ENCODE results near the gene PIGW. TPM values are rescaled to one million over a fixed set of nuclear protein-coding genes. Genes with fewer than 3 reads are reported as not detected.

PIGW gene, protein sequence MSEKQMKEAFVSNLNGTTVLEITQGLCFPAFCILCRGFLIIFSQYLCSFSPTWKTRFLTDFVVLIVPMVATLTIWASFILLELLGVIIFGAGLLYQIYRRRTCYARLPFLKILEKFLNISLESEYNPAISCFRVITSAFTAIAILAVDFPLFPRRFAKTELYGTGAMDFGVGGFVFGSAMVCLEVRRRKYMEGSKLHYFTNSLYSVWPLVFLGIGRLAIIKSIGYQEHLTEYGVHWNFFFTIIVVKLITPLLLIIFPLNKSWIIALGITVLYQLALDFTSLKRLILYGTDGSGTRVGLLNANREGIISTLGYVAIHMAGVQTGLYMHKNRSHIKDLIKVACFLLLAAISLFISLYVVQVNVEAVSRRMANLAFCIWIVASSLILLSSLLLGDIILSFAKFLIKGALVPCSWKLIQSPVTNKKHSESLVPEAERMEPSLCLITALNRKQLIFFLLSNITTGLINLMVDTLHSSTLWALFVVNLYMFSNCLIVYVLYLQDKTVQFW
- total RNA-seq = 5.8 and 6.4 TPM in 2 replicates

DNA sequence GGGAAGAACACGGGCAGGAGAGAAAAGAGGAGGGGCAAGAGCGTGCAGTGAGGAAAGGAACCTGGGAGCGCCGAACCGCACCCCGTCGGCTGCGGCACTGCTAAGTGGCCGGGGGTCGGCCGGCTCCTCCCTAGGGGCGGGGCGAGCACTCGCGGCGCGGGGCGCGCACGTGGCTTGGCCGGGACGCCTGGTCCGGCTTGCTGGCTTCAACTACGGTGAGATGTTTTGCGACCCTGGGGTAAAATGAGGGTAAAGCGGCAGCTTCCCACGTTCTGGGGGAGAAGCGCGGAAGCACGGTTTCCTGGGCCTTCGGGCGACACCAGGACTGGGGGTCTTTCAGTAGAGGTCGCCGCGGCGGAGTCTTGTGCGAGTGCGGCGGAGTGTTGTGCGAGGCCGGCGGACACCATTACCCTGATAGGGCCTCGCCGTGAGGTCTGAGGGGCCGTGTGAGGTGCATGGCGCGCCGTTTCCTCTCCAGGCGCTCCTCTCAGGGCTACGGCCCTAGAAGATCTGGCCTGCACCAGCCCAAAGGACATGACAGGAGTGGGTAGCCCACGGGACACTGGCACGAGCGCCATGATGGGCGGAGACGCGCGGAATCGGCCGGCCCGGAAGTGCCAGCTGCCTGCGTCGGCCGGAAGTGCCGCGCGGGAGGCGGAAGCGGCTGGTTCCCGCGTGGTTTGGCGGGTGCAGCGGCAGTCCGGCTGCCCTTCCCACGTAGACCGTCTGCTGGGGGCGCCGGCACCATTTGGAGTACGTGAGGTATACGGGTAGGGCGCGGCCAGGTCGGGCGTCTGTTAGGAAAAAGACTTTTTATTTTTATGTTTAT lies at the start of gene PIGW, which contains the start of gene MYO19:
Gene PIGW, plus strand, starts transcription at position 148 of the 829 bp plus-strand sequence. CDS start 2,115 bp downstream, outside the sequence.
Gene MYO19, minus strand, starts transcription at position 29 of the 829 bp plus-strand sequence. CDS start 2,330 bp downstream, outside the sequence.

DNA sequence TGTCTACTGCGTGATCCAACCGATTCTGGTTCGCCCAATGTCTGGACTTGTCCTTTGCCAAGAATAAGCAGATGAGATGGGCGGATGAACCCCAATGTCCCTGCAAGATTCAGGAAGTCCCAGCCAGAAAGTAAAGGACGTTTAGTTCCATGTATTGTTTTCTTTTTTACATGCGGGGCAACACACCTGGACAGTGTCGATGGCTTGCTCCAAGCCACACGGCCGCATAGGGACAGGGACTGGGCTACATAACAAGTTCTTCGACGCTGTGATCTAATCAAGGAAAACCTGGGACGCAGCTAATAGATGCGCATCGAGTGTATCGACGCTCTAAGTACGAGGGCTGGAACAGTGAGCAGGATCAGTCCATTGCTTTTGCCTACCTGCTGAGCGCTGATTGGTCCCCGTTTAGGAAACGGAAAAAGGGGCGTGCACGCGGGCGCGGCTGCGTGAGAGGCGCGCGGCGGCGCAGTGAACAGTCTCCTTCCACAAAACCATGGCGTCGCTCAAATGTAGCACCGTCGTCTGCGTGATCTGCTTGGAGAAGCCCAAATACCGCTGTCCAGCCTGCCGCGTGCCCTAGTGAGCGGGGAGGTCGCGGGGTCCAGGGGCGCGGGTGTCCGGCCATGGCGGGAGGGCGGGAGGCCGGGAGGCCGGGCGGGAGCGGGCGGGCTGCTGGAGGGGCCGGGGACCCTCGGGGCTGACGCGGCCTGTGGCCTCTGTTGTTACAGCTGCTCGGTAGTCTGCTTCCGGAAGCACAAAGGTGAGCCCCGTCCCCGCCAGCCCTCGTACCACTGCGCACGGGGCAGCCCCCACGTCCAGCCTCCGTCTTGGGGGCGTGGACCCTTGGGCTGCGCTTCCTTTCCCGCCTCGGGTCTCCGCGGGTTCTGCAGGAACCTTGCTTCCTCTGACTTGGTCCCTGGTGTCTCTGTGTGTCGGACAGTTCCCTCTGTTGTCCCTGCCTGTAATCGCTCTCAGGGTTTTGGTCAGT lies 48.3 kb upstream of the PIGW start, which contains the start of gene ZNHIT3:
Gene ZNHIT3, plus strand, starts transcription at position 478 of the 991 bp plus-strand sequence. Its CDS starts 19 bp downstream, at position 497.

DNA sequence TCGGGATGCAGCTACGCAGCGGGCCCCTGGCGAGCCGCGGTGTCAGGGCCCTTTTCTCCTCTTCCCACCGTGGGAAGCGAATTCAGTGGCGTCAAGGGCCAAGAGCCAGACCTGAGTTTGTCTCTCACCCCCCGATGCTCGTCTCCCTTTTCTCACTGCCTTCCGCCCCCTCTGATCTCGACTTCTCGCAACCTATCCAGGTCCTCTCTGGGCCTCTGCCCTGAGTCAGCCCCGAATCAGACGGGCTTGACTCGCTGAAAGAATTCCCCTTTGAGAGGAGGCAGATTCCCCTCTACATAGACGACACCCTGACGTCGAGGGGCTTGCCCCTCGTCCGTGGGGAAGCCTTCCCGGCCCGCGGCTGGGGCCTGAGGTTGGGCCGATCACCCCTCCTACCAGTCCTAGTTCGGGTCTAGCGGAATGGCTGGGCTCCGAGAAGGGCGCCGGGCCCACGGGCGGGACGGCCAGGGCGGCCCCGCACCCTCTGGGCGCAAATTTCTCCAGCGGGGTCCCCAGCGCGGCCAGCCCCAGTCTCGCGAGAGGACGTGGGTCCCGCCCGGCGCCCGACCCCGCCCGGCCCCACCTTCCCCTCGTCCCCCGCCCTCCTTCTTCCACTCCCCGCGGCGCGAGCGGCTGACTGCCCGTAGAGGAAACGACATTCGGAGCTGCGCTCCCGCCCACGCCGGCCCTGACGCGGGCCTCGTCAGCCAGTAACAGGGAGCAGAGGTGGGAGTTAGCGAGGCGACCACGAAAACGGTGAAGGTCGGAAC lies 9.7 kb downstream of the PIGW start, which contains the start of gene GGNBP2:
Gene GGNBP2, plus strand, starts transcription at position 613 of the 770 bp plus-strand sequence. CDS start 806 bp downstream, outside the sequence.

Other genes starting within 250 kb of the PIGW start
- gene TBC1D3G, start 211.1 kb upstream of the PIGW start, total RNA-seq = not detected in 2 replicates
- gene TBC1D3H, start 146.6 kb upstream of the PIGW start, total RNA-seq = not detected in 2 replicates
- gene ZNHIT3, start 48.3 kb upstream of the PIGW start, total RNA-seq = 28.8 and 31.3 TPM in 2 replicates
- gene MYO19, start 119 bp upstream of the PIGW start, total RNA-seq = 13.0 and 21.4 TPM in 2 replicates
- gene GGNBP2, start 9.9 kb downstream of the PIGW start, total RNA-seq = 30.6 and 36.7 TPM in 2 replicates
- 1.7 and 2.5 TPM in 2 replicates for gene DHRS11, start 56.9 kb downstream of the PIGW start, total RNA-seq
- gene MRM1, start 66.6 kb downstream of the PIGW start, total RNA-seq = 3.5 and 7.1 TPM in 2 replicates

Data from cardiac ventricle fibroblast (primary cell).